Measurements from ENCODE around the gene NPAS3.

The NPAS3 gene

DNA sequence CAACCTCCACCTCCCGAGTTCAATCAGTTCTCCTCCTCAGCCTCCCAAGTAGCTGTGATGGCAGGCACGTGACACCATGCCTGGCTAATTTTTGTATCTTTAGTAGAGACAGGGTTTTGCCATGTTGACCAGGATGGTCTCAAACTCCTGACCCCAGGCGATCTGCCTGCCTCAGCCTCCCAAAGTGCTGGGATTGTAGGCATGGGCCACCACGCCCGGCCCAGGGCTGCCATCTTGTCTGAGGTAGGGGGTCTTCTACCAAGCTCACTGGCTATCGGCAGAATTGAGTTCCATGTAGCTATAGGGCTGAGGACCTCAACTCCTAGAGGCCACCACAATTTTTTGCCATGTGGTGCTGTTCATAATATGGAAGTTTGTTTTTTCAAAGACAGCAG lies 896.6 kb downstream of the NPAS3 start:
- no peak overlapping the region for H3K4me3 ChIP-seq (replicated peaks; ENCODE audit: insufficient read depth, low read length)
- no peak overlapping the region for H3K27ac ChIP-seq (replicated peaks)
- TF ChIP-seq POLR2AphosphoS5 (IDR thresholded peaks at IDR 0.05; ENCODE audit: low read depth) (no peak), SPI1 (IDR thresholded peaks at IDR 0.05; ENCODE audit: borderline replicate concordance, low read depth) (no peak), GABPA (IDR thresholded peaks at IDR 0.05; ENCODE audit: low read depth) (no peak)
- TF ChIP-seq, protein P1, sequence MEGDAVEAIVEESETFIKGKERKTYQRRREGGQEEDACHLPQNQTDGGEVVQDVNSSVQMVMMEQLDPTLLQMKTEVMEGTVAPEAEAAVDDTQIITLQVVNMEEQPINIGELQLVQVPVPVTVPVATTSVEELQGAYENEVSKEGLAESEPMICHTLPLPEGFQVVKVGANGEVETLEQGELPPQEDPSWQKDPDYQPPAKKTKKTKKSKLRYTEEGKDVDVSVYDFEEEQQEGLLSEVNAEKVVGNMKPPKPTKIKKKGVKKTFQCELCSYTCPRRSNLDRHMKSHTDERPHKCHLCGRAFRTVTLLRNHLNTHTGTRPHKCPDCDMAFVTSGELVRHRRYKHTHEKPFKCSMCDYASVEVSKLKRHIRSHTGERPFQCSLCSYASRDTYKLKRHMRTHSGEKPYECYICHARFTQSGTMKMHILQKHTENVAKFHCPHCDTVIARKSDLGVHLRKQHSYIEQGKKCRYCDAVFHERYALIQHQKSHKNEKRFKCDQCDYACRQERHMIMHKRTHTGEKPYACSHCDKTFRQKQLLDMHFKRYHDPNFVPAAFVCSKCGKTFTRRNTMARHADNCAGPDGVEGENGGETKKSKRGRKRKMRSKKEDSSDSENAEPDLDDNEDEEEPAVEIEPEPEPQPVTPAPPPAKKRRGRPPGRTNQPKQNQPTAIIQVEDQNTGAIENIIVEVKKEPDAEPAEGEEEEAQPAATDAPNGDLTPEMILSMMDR (IDR thresholded peaks at IDR 0.05; ENCODE audit: insufficient read depth, low read length), result no peak
- TF ChIP-seq, protein P2, sequence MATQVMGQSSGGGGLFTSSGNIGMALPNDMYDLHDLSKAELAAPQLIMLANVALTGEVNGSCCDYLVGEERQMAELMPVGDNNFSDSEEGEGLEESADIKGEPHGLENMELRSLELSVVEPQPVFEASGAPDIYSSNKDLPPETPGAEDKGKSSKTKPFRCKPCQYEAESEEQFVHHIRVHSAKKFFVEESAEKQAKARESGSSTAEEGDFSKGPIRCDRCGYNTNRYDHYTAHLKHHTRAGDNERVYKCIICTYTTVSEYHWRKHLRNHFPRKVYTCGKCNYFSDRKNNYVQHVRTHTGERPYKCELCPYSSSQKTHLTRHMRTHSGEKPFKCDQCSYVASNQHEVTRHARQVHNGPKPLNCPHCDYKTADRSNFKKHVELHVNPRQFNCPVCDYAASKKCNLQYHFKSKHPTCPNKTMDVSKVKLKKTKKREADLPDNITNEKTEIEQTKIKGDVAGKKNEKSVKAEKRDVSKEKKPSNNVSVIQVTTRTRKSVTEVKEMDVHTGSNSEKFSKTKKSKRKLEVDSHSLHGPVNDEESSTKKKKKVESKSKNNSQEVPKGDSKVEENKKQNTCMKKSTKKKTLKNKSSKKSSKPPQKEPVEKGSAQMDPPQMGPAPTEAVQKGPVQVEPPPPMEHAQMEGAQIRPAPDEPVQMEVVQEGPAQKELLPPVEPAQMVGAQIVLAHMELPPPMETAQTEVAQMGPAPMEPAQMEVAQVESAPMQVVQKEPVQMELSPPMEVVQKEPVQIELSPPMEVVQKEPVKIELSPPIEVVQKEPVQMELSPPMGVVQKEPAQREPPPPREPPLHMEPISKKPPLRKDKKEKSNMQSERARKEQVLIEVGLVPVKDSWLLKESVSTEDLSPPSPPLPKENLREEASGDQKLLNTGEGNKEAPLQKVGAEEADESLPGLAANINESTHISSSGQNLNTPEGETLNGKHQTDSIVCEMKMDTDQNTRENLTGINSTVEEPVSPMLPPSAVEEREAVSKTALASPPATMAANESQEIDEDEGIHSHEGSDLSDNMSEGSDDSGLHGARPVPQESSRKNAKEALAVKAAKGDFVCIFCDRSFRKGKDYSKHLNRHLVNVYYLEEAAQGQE (IDR thresholded peaks at IDR 0.05; ENCODE audit: insufficient replicate concordance, low read depth), result no peak
- H3K27me3 ChIP-seq (ENCODE audit: insufficient read depth, poor library complexity, severe bottlenecking), result no peaks in the 10 kb centered on the region
- DNase-seq (ENCODE audit: low read depth in 1 of 2, low spot score in 1 of 2), result no peak

DNA sequence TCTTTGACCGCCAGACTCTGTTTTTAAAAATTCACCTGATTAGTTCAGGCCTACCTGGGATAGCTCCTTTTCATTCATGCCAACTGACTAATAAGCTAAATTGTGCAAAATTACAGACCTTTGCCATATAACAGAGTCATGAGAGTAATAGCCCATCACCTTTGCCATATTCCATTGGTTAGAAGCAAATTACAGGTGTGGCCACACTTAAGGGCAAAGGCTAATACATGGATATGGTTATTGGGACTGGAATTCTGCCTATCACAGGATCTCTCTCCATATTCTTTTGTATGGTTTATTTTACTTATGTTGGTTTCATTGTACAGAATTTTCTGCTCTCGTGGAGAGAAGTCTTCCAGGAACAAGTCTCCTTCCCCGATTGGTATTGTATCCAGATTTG lies 897.0 kb downstream of the NPAS3 start:
- no peak for DNase-seq (ENCODE audit: low read depth in 1 of 2, low spot score in 1 of 2)
- TF ChIP-seq GABPA (IDR thresholded peaks at IDR 0.05; ENCODE audit: low read depth) (no peak), SPI1 (IDR thresholded peaks at IDR 0.05; ENCODE audit: borderline replicate concordance, low read depth) (no peak), POLR2AphosphoS5 (IDR thresholded peaks at IDR 0.05; ENCODE audit: low read depth) (no peak)
- TF ChIP-seq, protein P1 (IDR thresholded peaks at IDR 0.05; ENCODE audit: insufficient read depth, low read length), result no peak
- TF ChIP-seq, protein P2 (IDR thresholded peaks at IDR 0.05; ENCODE audit: insufficient replicate concordance, low read depth), result no peak
- Histone ChIP-seq H3K4me3 (replicated peaks; ENCODE audit: insufficient read depth, low read length) (no peak overlapping the region), H3K27ac (replicated peaks) (no peak overlapping the region), H3K27me3 (ENCODE audit: insufficient read depth, poor library complexity, severe bottlenecking) (no peaks in the 10 kb centered on the region)

DNA sequence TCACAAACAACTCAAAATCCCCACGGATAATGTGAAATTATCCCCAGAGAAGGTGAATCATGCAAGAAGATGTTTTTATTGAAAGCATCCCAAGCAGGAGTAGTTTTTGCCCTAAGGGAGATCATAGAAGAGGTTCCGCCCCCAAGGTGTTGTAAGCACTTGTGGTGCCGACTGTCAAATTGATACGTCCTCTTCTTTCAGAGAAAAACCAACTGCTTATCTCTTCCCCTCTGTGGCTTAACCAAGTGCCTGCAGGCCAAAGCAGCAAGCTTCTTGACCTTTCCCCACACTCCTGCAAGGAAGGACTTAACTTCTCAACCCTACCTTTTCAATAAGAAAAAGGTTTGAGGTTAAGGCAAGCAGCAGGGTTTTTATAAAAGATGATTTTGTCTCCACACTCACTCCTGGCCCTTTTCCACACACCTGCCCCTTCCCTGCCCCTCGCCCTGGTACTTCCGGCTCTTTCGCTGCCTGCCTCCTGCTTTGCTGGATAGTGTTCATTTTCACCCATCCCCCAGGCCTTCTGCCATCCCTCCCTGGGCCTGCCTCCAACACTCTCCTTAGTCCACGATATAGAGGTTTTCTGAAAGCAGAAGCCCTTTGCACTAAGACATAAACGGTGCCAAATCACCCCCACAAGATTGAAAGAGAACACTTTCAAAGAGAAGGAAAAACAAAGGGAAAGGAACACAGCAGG lies 897.7 kb downstream of the NPAS3 start:
- Histone ChIP-seq H3K27ac (replicated peaks) (no peak overlapping the region), H3K27me3 (ENCODE audit: insufficient read depth, poor library complexity, severe bottlenecking) (no peaks in the 10 kb centered on the region), H3K4me3 (replicated peaks; ENCODE audit: insufficient read depth, low read length) (no peak overlapping the region)
- no peak for DNase-seq (ENCODE audit: low read depth in 1 of 2, low spot score in 1 of 2)
- TF ChIP-seq POLR2AphosphoS5 (IDR thresholded peaks at IDR 0.05; ENCODE audit: low read depth), result no peak
- TF ChIP-seq GABPA (IDR thresholded peaks at IDR 0.05; ENCODE audit: low read depth), result no peak
- no peak for TF ChIP-seq SPI1 (IDR thresholded peaks at IDR 0.05; ENCODE audit: borderline replicate concordance, low read depth)
- TF ChIP-seq, protein P1 (IDR thresholded peaks at IDR 0.05; ENCODE audit: insufficient read depth, low read length), result no peak
- TF ChIP-seq, protein P2 (IDR thresholded peaks at IDR 0.05; ENCODE audit: insufficient replicate concordance, low read depth), result no peak

All from HL-60 (cell line).